H1 (cell line): ENCODE measurements around the gene FSTL4.

ENCODE experiments used
- BACH1 ChIP-seq: IDR thresholded peaks from 2 replicates; pipeline ENCODE4 v1.6.1; 2012; ENCODE audit warnings: low read length, improper control_type of control experiment
- CEBPB ChIP-seq: IDR thresholded peaks from 2 replicates; pipeline ENCODE4 v1.6.1; 2012; ENCODE audit warnings: low read depth, low read length
- CHD2 ChIP-seq: IDR thresholded peaks from 2 replicates; pipeline ENCODE4 v1.6.1; 2012; ENCODE audit warnings: low read length, improper control_type of control experiment
- EZH2 ChIP-seq: fragments of 200-600 bp; sonication (generic); IDR thresholded peaks from 2 replicates; pipeline ENCODE4 v1.7.1; 2012; ENCODE audit warnings: low read depth, mild to moderate bottlenecking, moderate library complexity, low read length, inconsistent platforms; ENCODE audit not compliant: severe bottlenecking
- FOSL1 ChIP-seq: IDR thresholded peaks from 2 replicates; pipeline ENCODE4 v1.6.1; 2011; ENCODE audit warnings: mild to moderate bottlenecking, low read depth, low read length, moderate library complexity; ENCODE audit not compliant: insufficient read depth
- GTF2F1 ChIP-seq: IDR thresholded peaks from 2 replicates; pipeline ENCODE4 v1.6.1; 2012; ENCODE audit warnings: low read depth, low read length, improper control_type of control experiment, borderline replicate concordance
- POLR2A ChIP-seq, 2 experiments: IDR thresholded peaks; 1 replicate in 1 of 2; 2 replicates in 1 of 2; pipeline ENCODE4 v1.6.1; 2011; ENCODE audit warnings: low read depth in 2 of 2, low read length in 2 of 2, mild to moderate bottlenecking in 2 of 2; ENCODE audit errors: control extremely low read depth in 1 of 2
- RAD21 ChIP-seq, 2 experiments: IDR thresholded peaks in 1 of 2; conservative IDR thresholded peaks in 1 of 2; 2 replicates each; pipeline ENCODE4 v1.6.1; 2011; ENCODE audit warnings: low read depth in 2 of 2, low read length in 2 of 2, improper control_type of control experiment in 1 of 2, inconsistent platforms in 1 of 2, mild to moderate bottlenecking in 1 of 2, moderate library complexity in 1 of 2
- SIN3A ChIP-seq, 2 experiments: IDR thresholded peaks in 1 of 2; conservative IDR thresholded peaks in 1 of 2; 2 replicates each; pipeline ENCODE4 v1.6.1; 2011 to 2012; ENCODE audit warnings: low read length in 2 of 2, improper control_type of control experiment in 1 of 2, low read depth in 1 of 2, mild to moderate bottlenecking in 1 of 2
- SIRT6 ChIP-seq: IDR thresholded peaks from one replicate; pipeline ENCODE4 v1.7.1; 2012; ENCODE audit warnings: low read length, inconsistent platforms
- TCF12 ChIP-seq: IDR thresholded peaks from 2 replicates; pipeline ENCODE4 v1.6.1; 2011; ENCODE audit warnings: low read depth, mild to moderate bottlenecking, low read length
- TF ChIP-seq, protein P1 (sequence below), 3 experiments: IDR thresholded peaks; 1 replicate in 2 of 3; 2 replicates in 1 of 3; pipeline versions ENCODE4 v1.5.1 to v1.6.1; 2011; ENCODE audit warnings: low read length in 3 of 3, mild to moderate bottlenecking in 3 of 3, inconsistent platforms in 2 of 3, low read depth in 1 of 3, moderate library complexity in 1 of 3; ENCODE audit not compliant: insufficient read depth in 1 of 3; ENCODE audit errors: control extremely low read depth in 1 of 3
- TF ChIP-seq, protein P2 (sequence below): IDR thresholded peaks from 2 replicates; pipeline ENCODE4 v1.6.1; 2012; ENCODE audit warnings: inconsistent platforms

DNA sequence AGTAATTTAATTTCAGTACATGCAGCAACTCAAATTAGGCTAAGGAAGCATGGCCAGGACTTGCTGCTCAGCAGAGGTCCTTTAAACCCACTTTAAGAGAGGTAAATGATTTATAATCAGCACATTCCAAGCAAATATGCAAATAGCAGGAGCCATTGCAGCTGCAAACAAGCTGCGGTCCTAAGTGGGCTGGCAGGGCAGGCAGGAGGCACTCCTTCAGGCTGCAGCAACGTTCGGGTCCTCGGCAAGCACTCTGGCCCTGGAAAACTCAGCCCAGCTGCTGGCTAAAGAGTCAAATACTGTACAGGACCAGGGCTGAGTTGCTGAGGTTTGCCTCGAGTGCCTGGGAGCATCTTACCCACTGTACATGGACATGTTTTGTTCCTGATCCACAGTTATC lies 126.9 kb downstream of the FSTL4 start:
- TF ChIP-seq RAD21 (IDR thresholded peaks at IDR 0.05 in 1 of 2, conservative IDR thresholded peaks at IDR 0.05 in 1 of 2; ENCODE audit: low read depth in 2 of 2, low read length in 2 of 2) (no peak), SIN3A (conservative IDR thresholded peaks at IDR 0.05 in 1 of 2, IDR thresholded peaks at IDR 0.05 in 1 of 2; ENCODE audit: low read depth in 1 of 2, low read length in 2 of 2) (no peak), FOSL1 (no peak), EZH2 (no peak), CHD2 (no peak), SIRT6 (no peak), CEBPB (no peak), TCF12 (no peak), GTF2F1 (no peak), BACH1 (no peak), POLR2A (IDR thresholded peaks at IDR 0.05; ENCODE audit: control extremely low read depth in 1 of 2, low read depth in 2 of 2, low read length in 2 of 2) (no peak)
- TF ChIP-seq, protein P1, sequence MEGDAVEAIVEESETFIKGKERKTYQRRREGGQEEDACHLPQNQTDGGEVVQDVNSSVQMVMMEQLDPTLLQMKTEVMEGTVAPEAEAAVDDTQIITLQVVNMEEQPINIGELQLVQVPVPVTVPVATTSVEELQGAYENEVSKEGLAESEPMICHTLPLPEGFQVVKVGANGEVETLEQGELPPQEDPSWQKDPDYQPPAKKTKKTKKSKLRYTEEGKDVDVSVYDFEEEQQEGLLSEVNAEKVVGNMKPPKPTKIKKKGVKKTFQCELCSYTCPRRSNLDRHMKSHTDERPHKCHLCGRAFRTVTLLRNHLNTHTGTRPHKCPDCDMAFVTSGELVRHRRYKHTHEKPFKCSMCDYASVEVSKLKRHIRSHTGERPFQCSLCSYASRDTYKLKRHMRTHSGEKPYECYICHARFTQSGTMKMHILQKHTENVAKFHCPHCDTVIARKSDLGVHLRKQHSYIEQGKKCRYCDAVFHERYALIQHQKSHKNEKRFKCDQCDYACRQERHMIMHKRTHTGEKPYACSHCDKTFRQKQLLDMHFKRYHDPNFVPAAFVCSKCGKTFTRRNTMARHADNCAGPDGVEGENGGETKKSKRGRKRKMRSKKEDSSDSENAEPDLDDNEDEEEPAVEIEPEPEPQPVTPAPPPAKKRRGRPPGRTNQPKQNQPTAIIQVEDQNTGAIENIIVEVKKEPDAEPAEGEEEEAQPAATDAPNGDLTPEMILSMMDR (IDR thresholded peaks at IDR 0.05; ENCODE audit: control extremely low read depth in 1 of 3, insufficient read depth in 1 of 3, low read depth in 1 of 3, low read length in 3 of 3), result no peak
- TF ChIP-seq, protein P2, sequence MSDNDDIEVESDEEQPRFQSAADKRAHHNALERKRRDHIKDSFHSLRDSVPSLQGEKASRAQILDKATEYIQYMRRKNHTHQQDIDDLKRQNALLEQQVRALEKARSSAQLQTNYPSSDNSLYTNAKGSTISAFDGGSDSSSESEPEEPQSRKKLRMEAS, result no peak
